ENCODE results near the gene PRKD1. TPM values are rescaled to one million over a fixed set of nuclear protein-coding genes. Genes with fewer than 3 reads are reported as not detected.

PRKD1 gene
- total and polyA plus RNA-seq, 2 donors (not counting 1 experiment from before 2014, with no cell fraction given), result 0.03 to 4.3 TPM

GRCh38 chr14:29629839-29630238 is 297.8 kb downstream of the PRKD1 start:
- intact Hi-C loops (cut with micrococcal nuclease), result no loop called here
- no peaks in the 10 kb centered on the region for H3K27me3 ChIP-seq (replicated peaks in 1 of 4; ENCODE audit: control extremely low read depth in 1 of 4, control insufficient read depth in 3 of 4, insufficient read depth in 4 of 4, low read length in 3 of 4)
- no peak overlapping the region for H3K9ac ChIP-seq (ENCODE audit: low read length)
- Mint-ChIP-seq H3K4me3 (no peak overlapping the region), H3K9me3 (ENCODE audit: insufficient read depth) (no peaks in the 10 kb centered on the region), H3K27ac (no peak overlapping the region), H3K27me3 (no peaks in the 10 kb centered on the region), H3K4me1 (no peaks in the 10 kb centered on the region)
- no peaks in the 10 kb centered on the region for H3K4me1 ChIP-seq (ENCODE audit: control insufficient read depth in 2 of 2, insufficient read depth in 2 of 2, low read length in 2 of 2)
- ChIA-PET CTCF (no interaction called here), POLR2A (no interaction called here)
- ATAC-seq (ENCODE audit: low read depth) (no peak), DNase-seq (no peak)
- no peaks in the 10 kb centered on the region for H4K20me1 ChIP-seq (ENCODE audit: control insufficient read depth, insufficient read depth, low read length, poor library complexity, severe bottlenecking)
- no peaks in the 10 kb centered on the region for H3K9me3 ChIP-seq (ENCODE audit: control extremely low read depth in 1 of 3, control insufficient read depth in 2 of 3, insufficient read depth in 1 of 3, low read length in 2 of 3)
- no peak overlapping the region for H2AFZ ChIP-seq (ENCODE audit: insufficient read depth, low read depth, low read length, poor library complexity, severe bottlenecking)
- no peaks in the 10 kb centered on the region for H3K36me3 ChIP-seq (replicated peaks in 1 of 2; ENCODE audit: control extremely low read depth in 1 of 2, control insufficient read depth in 1 of 2, extremely low read depth in 1 of 2, insufficient read depth in 2 of 2, low read length in 1 of 2)
- H3K4me3 ChIP-seq (ENCODE audit: control extremely low read depth in 1 of 5, extremely low read depth in 1 of 5, insufficient read depth in 1 of 5, low read depth in 2 of 5, low read length in 4 of 5), result no peak overlapping the region
- TF ChIP-seq EZH2 (IDR thresholded peaks at IDR 0.05; ENCODE audit: borderline replicate concordance, insufficient read depth, low read depth, low read length, poor library complexity, severe bottlenecking), result no peak
- TF ChIP-seq CTCF (IDR thresholded peaks at IDR 0.05), result no peak
- H3K27ac ChIP-seq (ENCODE audit: low read length in 2 of 2), result no peak overlapping the region
- no peaks in the 10 kb centered on the region for H3K79me2 ChIP-seq (ENCODE audit: control insufficient read depth, insufficient read depth, low read length)
- no peak overlapping the region for H3K4me2 ChIP-seq (replicated peaks; ENCODE audit: low read depth, low read length, poor library complexity, severe bottlenecking)

GRCh38 chr14:29627137-29627536 is 300.5 kb downstream of the PRKD1 start:
- no CpG with 5 or more reads among the region's 3 CpGs for WGBS (ENCODE audit: insufficient coverage)
- H3K27me3 Mint-ChIP-seq, result no peaks in the 10 kb centered on the region
- Histone ChIP-seq H3K27me3 (replicated peaks in 1 of 4; ENCODE audit: control extremely low read depth in 1 of 4, control insufficient read depth in 3 of 4, insufficient read depth in 4 of 4, low read length in 3 of 4) (no peaks in the 10 kb centered on the region), H3K4me1 (ENCODE audit: control insufficient read depth in 2 of 2, insufficient read depth in 2 of 2, low read length in 2 of 2) (no peaks in the 10 kb centered on the region), H2AFZ (ENCODE audit: insufficient read depth, low read depth, low read length, poor library complexity, severe bottlenecking) (no peak overlapping the region), H3K27ac (ENCODE audit: low read length in 2 of 2) (no peak overlapping the region), H3K36me3 (replicated peaks in 1 of 2; ENCODE audit: control extremely low read depth in 1 of 2, control insufficient read depth in 1 of 2, extremely low read depth in 1 of 2, insufficient read depth in 2 of 2, low read length in 1 of 2) (no peaks in the 10 kb centered on the region), H3K4me2 (replicated peaks; ENCODE audit: low read depth, low read length, poor library complexity, severe bottlenecking) (no peak overlapping the region), H4K20me1 (ENCODE audit: control insufficient read depth, insufficient read depth, low read length, poor library complexity, severe bottlenecking) (no peaks in the 10 kb centered on the region), H3K79me2 (ENCODE audit: control insufficient read depth, insufficient read depth, low read length) (no peaks in the 10 kb centered on the region), H3K9me3 (ENCODE audit: control extremely low read depth in 1 of 3, control insufficient read depth in 2 of 3, insufficient read depth in 1 of 3, low read length in 2 of 3) (peaks cover 0 to 2% (median 0%) of the 10 kb centered on the region in 3 donors), H3K4me3 (ENCODE audit: control extremely low read depth in 1 of 5, extremely low read depth in 1 of 5, insufficient read depth in 1 of 5, low read depth in 2 of 5, low read length in 4 of 5) (no peak overlapping the region), H3K9ac (ENCODE audit: low read length) (no peak overlapping the region)
- H3K27ac Mint-ChIP-seq, result no peak overlapping the region
- no peaks in the 10 kb centered on the region for H3K9me3 Mint-ChIP-seq (ENCODE audit: insufficient read depth)
- DNase-seq (no peak), ATAC-seq (ENCODE audit: low read depth) (no peak)
- ChIA-PET POLR2A (no interaction called here), CTCF (no interaction called here)
- no peaks in the 10 kb centered on the region for H3K4me1 Mint-ChIP-seq
- no peak overlapping the region for H3K4me3 Mint-ChIP-seq
- TF ChIP-seq EZH2 (IDR thresholded peaks at IDR 0.05; ENCODE audit: borderline replicate concordance, insufficient read depth, low read depth, low read length, poor library complexity, severe bottlenecking), result no peak
- no peak for TF ChIP-seq CTCF (IDR thresholded peaks at IDR 0.05)
- intact Hi-C loops (cut with micrococcal nuclease), result no loop called here
